SK-N-SH treated with all-trans-retinoic acid at 6 μM for 48 hours (cell line): Measurements from ENCODE around the gene TRIM44.
"Not testable (repeated sequence)": the region's sequence is repeated elsewhere in the genome, so short reads cannot be mapped to it uniquely, and the experiment has no call there.

Experiments
- ATAC-seq: fragments of 200-7000 bp; cut with Tn5 transposase; 3 replicates; pipeline ENCODE4 v1.9.1; 2020; ENCODE audit warnings: mild to moderate bottlenecking, moderate library complexity
- ARNTL ChIP-seq: fragments of 450-650 bp; formaldehyde crosslinking; IDR thresholded peaks from 2 replicates; pipeline ENCODE4 v1.5.0; 2020; ENCODE audit warnings: low read depth, mild to moderate bottlenecking, moderate library complexity, borderline replicate concordance
- BACH2 ChIP-seq: fragments of 250-450 bp; sonication (Bioruptor Pico); IDR thresholded peaks from 2 replicates; pipeline ENCODE4 v1.9.0; 2021; ENCODE audit warnings: mild to moderate bottlenecking, borderline replicate concordance
- ESRRG ChIP-seq: fragments of 250-450 bp; sonication (Bioruptor Pico); IDR thresholded peaks from 2 replicates; pipeline ENCODE4 v1.6.1; 2021; ENCODE audit warnings: mild to moderate bottlenecking
- GLIS3 ChIP-seq: fragments of 250-450 bp; sonication (Bioruptor Pico); IDR thresholded peaks from 2 replicates; pipeline ENCODE4 v1.5.0; 2020; ENCODE audit warnings: mild to moderate bottlenecking, moderate library complexity
- ISL1 ChIP-seq: fragments of 250-450 bp; sonication (Bioruptor Pico); IDR thresholded peaks from 2 replicates; pipeline ENCODE4 v2.1.2; 2022; ENCODE audit warnings: mild to moderate bottlenecking, moderate library complexity
- OSR1 ChIP-seq: fragments of 250-450 bp; sonication (Bioruptor Pico); IDR thresholded peaks from 2 replicates; pipeline ENCODE4 v1.8.0; 2022; ENCODE audit warnings: moderate library complexity, mild to moderate bottlenecking, inconsistent platforms
- PPARA ChIP-seq: fragments of 250-450 bp; sonication (Bioruptor Pico); IDR thresholded peaks from 2 replicates; pipeline ENCODE4 v1.5.0; 2020; ENCODE audit warnings: mild to moderate bottlenecking, borderline replicate concordance
- RARB ChIP-seq: fragments of 250-450 bp; sonication (Bioruptor Pico); IDR thresholded peaks from 2 replicates; pipeline ENCODE4 v1.8.0; 2021; ENCODE audit warnings: mild to moderate bottlenecking, moderate library complexity
- SNAI2 ChIP-seq: fragments of 250-450 bp; sonication (Bioruptor Pico); IDR thresholded peaks from 2 replicates; pipeline ENCODE4 v1.5.0; 2020; ENCODE audit warnings: mild to moderate bottlenecking, moderate library complexity
- TCF4 ChIP-seq: fragments of 250-450 bp; sonication (Bioruptor Pico); IDR thresholded peaks from 2 replicates; pipeline ENCODE4 v1.8.0; 2021; ENCODE audit warnings: mild to moderate bottlenecking, moderate library complexity, borderline replicate concordance
- ZFP3 ChIP-seq: fragments of 250-450 bp; sonication (Bioruptor Pico); IDR thresholded peaks from 2 replicates; pipeline ENCODE4 v1.5.0; 2020; ENCODE audit warnings: mild to moderate bottlenecking, moderate library complexity
- ZFP30 ChIP-seq: fragments of 450-650 bp; formaldehyde crosslinking; IDR thresholded peaks from 2 replicates; pipeline ENCODE4 v1.5.0; 2022; ENCODE audit warnings: mild to moderate bottlenecking, moderate library complexity
- ZNF565 ChIP-seq: fragments of 450-650 bp; formaldehyde crosslinking; conservative IDR thresholded peaks from 2 replicates; pipeline ENCODE4 v1.5.0; 2020; ENCODE audit warnings: low read depth, mild to moderate bottlenecking, moderate library complexity
- ZNF70 ChIP-seq: fragments of 450-650 bp; formaldehyde crosslinking; IDR thresholded peaks from 2 replicates; pipeline ENCODE4 v1.5.0; 2020; ENCODE audit warnings: mild to moderate bottlenecking, moderate library complexity
- ZNF8 ChIP-seq: fragments of 450-650 bp; formaldehyde crosslinking; IDR thresholded peaks from 2 replicates; pipeline ENCODE4 v1.5.0; 2020; ENCODE audit warnings: mild to moderate bottlenecking, moderate library complexity
- TF ChIP-seq, protein P1 (sequence below): fragments of 250-450 bp; sonication (Bioruptor Pico); IDR thresholded peaks from 2 replicates; pipeline ENCODE4 v1.5.0; 2020; ENCODE audit warnings: mild to moderate bottlenecking, moderate library complexity
- TF ChIP-seq, protein P2 (sequence below): fragments of 250-450 bp; sonication (Bioruptor Pico); IDR thresholded peaks from 2 replicates; pipeline ENCODE4 v1.5.1; 2020; ENCODE audit warnings: low read depth, mild to moderate bottlenecking, moderate library complexity
- TF ChIP-seq, protein P3 (sequence below): fragments of 250-450 bp; sonication (Bioruptor Pico); IDR thresholded peaks from 2 replicates; pipeline ENCODE4 v1.5.1; 2021; ENCODE audit warnings: mild to moderate bottlenecking, moderate library complexity
- TF ChIP-seq, protein P4 (sequence below): fragments of 250-450 bp; sonication (Bioruptor Pico); IDR thresholded peaks from 2 replicates; pipeline ENCODE4 v1.8.0; 2020; ENCODE audit warnings: mild to moderate bottlenecking, moderate library complexity, borderline replicate concordance

Gene TRIM44

DNA sequence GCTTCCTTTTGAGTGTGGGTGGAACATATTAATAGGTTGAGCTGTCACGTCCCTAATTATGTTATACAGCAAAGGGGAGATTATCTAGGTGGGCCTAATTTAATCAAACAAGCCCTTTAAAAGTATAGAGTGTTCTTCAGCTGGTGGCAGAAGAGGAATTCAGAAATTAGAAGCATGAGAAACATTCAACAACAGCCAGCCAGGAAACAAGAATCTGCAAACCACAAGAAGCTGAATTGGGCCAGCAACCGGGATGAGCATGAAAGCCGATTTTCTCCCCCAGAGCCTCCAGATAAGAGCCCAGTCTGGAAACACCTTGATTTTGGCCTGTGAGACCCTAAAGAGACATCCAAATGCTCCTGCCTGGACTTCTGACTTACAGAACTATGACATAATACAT, 175.5 kb downstream of the TRIM44 start:
- no peak for TF ChIP-seq ZFP3
- TF ChIP-seq, protein P1, sequence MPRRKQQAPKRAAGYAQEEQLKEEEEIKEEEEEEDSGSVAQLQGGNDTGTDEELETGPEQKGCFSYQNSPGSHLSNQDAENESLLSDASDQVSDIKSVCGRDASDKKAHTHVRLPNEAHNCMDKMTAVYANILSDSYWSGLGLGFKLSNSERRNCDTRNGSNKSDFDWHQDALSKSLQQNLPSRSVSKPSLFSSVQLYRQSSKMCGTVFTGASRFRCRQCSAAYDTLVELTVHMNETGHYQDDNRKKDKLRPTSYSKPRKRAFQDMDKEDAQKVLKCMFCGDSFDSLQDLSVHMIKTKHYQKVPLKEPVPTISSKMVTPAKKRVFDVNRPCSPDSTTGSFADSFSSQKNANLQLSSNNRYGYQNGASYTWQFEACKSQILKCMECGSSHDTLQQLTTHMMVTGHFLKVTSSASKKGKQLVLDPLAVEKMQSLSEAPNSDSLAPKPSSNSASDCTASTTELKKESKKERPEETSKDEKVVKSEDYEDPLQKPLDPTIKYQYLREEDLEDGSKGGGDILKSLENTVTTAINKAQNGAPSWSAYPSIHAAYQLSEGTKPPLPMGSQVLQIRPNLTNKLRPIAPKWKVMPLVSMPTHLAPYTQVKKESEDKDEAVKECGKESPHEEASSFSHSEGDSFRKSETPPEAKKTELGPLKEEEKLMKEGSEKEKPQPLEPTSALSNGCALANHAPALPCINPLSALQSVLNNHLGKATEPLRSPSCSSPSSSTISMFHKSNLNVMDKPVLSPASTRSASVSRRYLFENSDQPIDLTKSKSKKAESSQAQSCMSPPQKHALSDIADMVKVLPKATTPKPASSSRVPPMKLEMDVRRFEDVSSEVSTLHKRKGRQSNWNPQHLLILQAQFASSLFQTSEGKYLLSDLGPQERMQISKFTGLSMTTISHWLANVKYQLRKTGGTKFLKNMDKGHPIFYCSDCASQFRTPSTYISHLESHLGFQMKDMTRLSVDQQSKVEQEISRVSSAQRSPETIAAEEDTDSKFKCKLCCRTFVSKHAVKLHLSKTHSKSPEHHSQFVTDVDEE (CRISPR knock-in tag), result no peak
- TF ChIP-seq ZNF565 (CRISPR knock-in tag), result no peak
- no peak for TF ChIP-seq SNAI2 (CRISPR knock-in tag)
- ATAC-seq, result no peak

DNA sequence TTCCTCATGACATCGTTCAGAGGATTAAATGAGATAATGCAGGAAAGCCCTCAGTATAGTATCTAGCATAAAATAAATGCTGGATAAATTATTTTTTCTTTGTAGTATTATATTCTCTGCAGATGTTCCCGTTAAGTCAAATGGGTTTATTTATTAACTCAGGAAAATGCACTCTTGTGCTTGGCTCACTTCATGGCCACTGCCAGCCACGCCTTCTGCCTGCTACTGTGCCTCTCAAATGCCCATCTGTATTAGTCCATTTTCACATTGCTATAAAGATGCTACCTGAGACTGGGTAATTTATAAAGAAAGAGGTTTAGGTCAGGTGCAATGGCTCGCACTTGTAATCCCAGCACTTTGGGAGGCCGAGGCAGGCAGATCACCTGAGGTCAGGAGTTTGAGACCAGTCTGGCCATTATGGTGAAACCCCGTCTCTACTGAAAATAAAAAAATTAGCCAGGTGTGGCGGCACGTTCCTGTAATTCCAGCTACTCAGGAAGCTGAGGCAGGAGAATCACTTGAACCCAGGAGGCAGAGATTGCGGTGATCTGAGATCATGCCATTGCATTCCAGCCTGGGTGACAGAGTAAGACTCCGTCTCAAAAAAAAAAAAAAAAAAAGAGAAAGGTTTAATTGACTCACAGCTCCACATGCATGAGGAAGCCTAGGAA, 176.3 kb downstream of the TRIM44 start:
- not testable (repeated sequence) for ATAC-seq

DNA sequence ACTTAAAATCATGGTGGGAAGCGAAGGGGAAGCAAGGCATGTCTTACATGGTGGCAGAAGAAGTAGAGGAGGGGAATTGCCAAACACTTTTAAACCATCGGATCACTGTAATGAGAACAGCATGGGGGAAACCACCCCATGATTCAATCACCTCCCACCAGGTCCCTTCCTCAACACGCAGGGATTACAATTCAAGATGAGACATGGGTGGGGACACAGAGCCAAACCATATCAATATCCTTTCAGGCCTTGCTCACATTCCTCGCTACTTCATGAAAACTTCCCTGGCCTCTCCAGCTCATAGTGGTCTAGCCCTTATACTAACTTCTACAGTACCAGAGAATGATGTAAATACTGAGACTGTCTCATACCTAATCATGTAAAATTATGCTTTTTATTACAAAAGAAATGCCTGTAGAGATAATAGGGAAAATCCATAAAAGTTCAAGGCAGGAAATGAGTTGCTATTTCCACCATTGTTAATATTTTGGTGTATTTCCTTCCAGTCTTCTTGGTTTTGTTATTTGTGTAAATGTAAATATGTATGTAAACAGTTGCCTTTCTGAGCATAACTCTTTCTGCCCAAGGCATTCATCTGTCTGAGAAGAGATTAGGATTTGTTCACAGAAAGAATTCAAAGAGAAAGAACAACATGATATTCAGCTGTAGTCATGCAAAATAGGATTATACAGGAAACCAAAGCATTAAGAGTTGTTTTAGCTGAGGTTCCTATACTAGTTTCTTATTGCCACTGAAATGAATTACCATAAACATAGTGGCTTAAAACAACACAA, 177.0 kb downstream of the TRIM44 start:
- TF ChIP-seq, protein P2, sequence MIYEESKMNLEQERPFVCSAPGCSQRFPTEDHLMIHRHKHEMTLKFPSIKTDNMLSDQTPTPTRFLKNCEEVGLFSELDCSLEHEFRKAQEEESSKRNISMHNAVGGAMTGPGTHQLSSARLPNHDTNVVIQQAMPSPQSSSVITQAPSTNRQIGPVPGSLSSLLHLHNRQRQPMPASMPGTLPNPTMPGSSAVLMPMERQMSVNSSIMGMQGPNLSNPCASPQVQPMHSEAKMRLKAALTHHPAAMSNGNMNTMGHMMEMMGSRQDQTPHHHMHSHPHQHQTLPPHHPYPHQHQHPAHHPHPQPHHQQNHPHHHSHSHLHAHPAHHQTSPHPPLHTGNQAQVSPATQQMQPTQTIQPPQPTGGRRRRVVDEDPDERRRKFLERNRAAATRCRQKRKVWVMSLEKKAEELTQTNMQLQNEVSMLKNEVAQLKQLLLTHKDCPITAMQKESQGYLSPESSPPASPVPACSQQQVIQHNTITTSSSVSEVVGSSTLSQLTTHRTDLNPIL (CRISPR knock-in tag), result no peak
- TF ChIP-seq PPARA (no peak), ZNF8 (CRISPR knock-in tag) (no peak), ZFP30 (CRISPR knock-in tag) (no peak), ESRRG (CRISPR knock-in tag) (no peak), BACH2 (CRISPR knock-in tag) (no peak), TCF4 (CRISPR knock-in tag) (no peak), ZFP3 (no peak), GLIS3 (CRISPR knock-in tag) (no peak)
- TF ChIP-seq, protein P3, sequence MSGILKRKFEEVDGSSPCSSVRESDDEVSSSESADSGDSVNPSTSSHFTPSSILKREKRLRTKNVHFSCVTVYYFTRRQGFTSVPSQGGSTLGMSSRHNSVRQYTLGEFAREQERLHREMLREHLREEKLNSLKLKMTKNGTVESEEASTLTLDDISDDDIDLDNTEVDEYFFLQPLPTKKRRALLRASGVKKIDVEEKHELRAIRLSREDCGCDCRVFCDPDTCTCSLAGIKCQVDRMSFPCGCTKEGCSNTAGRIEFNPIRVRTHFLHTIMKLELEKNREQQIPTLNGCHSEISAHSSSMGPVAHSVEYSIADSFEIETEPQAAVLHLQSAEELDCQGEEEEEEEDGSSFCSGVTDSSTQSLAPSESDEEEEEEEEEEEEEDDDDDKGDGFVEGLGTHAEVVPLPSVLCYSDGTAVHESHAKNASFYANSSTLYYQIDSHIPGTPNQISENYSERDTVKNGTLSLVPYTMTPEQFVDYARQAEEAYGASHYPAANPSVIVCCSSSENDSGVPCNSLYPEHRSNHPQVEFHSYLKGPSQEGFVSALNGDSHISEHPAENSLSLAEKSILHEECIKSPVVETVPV (CRISPR knock-in tag), result no peak

DNA sequence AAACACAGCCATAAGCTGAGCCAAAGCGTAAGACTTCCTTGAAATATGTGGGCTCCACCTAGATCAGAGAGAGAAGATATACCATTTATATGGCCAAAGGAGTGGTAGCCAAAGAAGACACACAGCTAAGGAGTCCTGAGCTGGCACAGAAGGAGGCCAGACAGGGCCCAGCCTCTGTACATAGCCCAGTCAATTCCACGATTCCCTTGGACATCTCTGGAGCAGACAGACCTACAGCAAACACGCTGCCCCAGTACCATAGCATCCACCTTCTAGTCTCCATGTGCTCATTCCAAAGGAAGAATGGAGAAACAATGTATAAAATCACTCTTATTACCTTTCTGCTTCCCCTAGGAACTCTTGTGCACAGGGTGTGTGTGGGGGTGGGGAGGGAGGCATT, 179.2 kb downstream of the TRIM44 start:
- no peak for ATAC-seq
- no peak for TF ChIP-seq BACH2 (CRISPR knock-in tag)
- TF ChIP-seq ZNF8 (CRISPR knock-in tag), result no peak
- TF ChIP-seq SNAI2 (CRISPR knock-in tag), result no peak
- TF ChIP-seq, protein P4, sequence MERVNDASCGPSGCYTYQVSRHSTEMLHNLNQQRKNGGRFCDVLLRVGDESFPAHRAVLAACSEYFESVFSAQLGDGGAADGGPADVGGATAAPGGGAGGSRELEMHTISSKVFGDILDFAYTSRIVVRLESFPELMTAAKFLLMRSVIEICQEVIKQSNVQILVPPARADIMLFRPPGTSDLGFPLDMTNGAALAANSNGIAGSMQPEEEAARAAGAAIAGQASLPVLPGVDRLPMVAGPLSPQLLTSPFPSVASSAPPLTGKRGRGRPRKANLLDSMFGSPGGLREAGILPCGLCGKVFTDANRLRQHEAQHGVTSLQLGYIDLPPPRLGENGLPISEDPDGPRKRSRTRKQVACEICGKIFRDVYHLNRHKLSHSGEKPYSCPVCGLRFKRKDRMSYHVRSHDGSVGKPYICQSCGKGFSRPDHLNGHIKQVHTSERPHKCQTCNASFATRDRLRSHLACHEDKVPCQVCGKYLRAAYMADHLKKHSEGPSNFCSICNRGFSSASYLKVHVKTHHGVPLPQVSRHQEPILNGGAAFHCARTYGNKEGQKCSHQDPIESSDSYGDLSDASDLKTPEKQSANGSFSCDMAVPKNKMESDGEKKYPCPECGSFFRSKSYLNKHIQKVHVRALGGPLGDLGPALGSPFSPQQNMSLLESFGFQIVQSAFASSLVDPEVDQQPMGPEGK (CRISPR knock-in tag), result no peak
- TF ChIP-seq OSR1 (CRISPR knock-in tag), result no peak
- no peak for TF ChIP-seq RARB (CRISPR knock-in tag)
- no peak for TF ChIP-seq ISL1 (CRISPR knock-in tag)
- no peak for TF ChIP-seq ZNF70 (CRISPR knock-in tag)
- TF ChIP-seq ESRRG (CRISPR knock-in tag), result no peak
- no peak for TF ChIP-seq PPARA
- no peak for TF ChIP-seq ARNTL
- TF ChIP-seq, all 23 proteins: peak for 0

More for the DNA sequence above, 177.0 kb downstream of the TRIM44 start:
- no peak for ATAC-seq
